Ishikawa (cell line): ENCODE measurements around the gene GNAT2.

Experiments
- CEBPB ChIP-seq: IDR thresholded peaks from 2 replicates; pipeline ENCODE4 v1.6.1; 2012
- CREB1 ChIP-seq: IDR thresholded peaks from 2 replicates; pipeline ENCODE4 v1.6.1; 2012; ENCODE audit warnings: low read depth
- EGR1 ChIP-seq: IDR thresholded peaks from 2 replicates; pipeline ENCODE4 v1.6.1; 2012
- EP300 ChIP-seq: IDR thresholded peaks from 2 replicates; pipeline ENCODE4 v1.6.1; 2012; ENCODE audit warnings: borderline replicate concordance
- FOXM1 ChIP-seq: IDR thresholded peaks from 2 replicates; pipeline ENCODE4 v1.6.1; 2012; ENCODE audit warnings: low read depth, borderline replicate concordance
- NFIC ChIP-seq: IDR thresholded peaks from 2 replicates; pipeline ENCODE4 v1.6.1; 2012
- RAD21 ChIP-seq: IDR thresholded peaks from 2 replicates; pipeline ENCODE4 v1.6.1; 2012; ENCODE audit warnings: low read depth
- TAF1 ChIP-seq: IDR thresholded peaks from 2 replicates; pipeline ENCODE4 v1.6.1; 2012; ENCODE audit warnings: low read depth, mild to moderate bottlenecking
- TCF12 ChIP-seq: IDR thresholded peaks from 2 replicates; pipeline ENCODE4 v1.6.1; 2012; ENCODE audit warnings: low read depth
- TEAD4 ChIP-seq: IDR thresholded peaks from 2 replicates; pipeline ENCODE4 v1.6.1; 2012
- YY1 ChIP-seq: IDR thresholded peaks from 2 replicates; pipeline ENCODE4 v1.6.1; 2012; ENCODE audit warnings: low read depth
- ZBTB7A ChIP-seq: IDR thresholded peaks from 2 replicates; pipeline ENCODE4 v1.6.1; 2012; ENCODE audit warnings: low read depth
- TF ChIP-seq, protein P1 (sequence below): IDR thresholded peaks from 2 replicates; pipeline ENCODE4 v1.6.1; 2012
- TF ChIP-seq, protein P2 (sequence below): IDR thresholded peaks from 2 replicates; pipeline ENCODE4 v1.6.1; 2012; ENCODE audit warnings: low read depth, mild to moderate bottlenecking
- TF ChIP-seq, protein P3 (sequence below): IDR thresholded peaks from 2 replicates; pipeline ENCODE4 v1.6.1; 2012

The GNAT2 gene

DNA sequence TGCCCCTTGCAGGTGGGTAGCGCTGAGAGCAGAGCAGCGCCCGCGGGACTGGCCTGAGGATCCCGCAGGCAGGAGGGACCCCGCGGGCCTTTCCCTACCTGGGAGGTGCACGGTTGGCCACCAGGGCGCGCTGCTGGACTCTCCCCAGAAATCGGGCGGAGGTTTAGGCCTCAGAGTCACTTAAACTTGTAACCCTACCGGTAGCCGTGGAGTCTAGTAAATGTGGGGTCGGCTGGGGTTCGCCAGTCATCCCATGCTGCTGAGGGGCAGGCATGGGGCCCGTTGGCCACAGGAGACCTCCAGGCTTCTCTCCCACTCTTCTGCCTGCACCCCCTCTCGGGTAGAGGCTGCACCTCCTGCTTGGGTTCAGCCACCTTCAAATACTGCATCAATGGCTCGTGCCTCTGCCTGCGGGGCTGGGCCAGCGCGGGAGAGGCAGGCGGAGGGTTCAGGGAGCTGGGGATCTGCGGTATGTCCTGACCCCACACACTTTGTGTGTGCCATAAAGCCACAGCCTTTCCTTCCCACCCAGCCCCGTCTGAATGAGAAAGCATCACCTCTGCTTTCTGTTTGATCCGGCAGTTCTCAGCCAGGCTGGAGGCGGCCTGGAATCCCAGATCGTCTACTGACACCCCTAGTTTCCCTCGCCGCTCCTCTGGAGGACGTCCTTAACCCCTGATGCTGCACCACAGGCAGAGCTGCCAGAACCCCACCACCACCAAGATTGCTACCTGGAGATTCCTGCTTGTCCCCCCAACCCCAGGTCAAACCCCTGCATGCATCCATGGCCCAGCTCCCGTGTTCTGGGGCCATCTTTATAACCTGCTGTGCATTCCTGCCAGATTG is 24.2 kb upstream of the GNAT2 start:
- TF ChIP-seq EP300 (no peak), RAD21 (peak; percentile 91), CREB1 (no peak), EGR1 (no peak), TEAD4 (no peak), YY1 (no peak)

DNA sequence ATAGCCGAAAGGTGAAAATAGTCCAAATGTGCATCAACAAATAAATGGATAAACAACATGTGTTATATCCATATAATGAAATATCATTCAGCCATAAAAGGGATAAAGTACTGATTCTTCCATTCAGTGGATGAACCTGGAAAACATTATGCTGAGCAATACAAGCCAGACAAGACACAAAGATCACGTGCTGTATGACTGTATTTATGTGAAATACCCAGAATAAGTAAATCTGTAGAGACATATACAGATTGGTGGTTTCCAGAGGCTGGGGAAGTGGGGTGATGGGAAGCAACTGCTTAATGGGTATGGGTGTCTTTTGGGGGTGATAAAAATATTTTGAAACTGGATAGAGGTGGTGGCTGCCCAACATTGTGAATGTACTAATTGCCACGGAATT is 23.2 kb upstream of the GNAT2 start:
- TF ChIP-seq, protein P1, sequence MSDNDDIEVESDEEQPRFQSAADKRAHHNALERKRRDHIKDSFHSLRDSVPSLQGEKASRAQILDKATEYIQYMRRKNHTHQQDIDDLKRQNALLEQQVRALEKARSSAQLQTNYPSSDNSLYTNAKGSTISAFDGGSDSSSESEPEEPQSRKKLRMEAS = no peak
- TF ChIP-seq CEBPB = no peak
- no peak for TF ChIP-seq EGR1
- TF ChIP-seq EP300 = no peak
- TF ChIP-seq, protein P2, sequence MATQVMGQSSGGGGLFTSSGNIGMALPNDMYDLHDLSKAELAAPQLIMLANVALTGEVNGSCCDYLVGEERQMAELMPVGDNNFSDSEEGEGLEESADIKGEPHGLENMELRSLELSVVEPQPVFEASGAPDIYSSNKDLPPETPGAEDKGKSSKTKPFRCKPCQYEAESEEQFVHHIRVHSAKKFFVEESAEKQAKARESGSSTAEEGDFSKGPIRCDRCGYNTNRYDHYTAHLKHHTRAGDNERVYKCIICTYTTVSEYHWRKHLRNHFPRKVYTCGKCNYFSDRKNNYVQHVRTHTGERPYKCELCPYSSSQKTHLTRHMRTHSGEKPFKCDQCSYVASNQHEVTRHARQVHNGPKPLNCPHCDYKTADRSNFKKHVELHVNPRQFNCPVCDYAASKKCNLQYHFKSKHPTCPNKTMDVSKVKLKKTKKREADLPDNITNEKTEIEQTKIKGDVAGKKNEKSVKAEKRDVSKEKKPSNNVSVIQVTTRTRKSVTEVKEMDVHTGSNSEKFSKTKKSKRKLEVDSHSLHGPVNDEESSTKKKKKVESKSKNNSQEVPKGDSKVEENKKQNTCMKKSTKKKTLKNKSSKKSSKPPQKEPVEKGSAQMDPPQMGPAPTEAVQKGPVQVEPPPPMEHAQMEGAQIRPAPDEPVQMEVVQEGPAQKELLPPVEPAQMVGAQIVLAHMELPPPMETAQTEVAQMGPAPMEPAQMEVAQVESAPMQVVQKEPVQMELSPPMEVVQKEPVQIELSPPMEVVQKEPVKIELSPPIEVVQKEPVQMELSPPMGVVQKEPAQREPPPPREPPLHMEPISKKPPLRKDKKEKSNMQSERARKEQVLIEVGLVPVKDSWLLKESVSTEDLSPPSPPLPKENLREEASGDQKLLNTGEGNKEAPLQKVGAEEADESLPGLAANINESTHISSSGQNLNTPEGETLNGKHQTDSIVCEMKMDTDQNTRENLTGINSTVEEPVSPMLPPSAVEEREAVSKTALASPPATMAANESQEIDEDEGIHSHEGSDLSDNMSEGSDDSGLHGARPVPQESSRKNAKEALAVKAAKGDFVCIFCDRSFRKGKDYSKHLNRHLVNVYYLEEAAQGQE = no peak

DNA sequence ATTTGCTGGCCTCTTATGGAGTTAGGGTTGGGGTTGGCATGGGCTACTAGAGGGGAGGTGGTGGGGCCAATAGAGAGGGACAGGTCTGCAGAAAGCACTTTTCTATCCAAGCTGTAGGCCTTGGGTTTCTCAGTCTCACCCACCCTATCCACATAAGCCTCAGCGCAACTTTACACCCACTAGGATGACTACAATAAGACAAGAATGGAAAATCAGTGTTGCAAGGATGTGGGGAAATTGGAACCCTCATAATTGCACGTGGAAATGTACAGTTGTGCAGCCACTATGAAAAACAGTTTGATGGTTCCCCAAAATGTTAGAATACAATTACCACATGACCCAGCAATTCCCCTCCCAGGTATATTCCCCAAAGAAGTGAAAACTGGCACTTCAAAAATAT is 22.4 kb upstream of the GNAT2 start:
- no peak for TF ChIP-seq CREB1
- TF ChIP-seq NFIC = no peak
- TF ChIP-seq, protein P3, sequence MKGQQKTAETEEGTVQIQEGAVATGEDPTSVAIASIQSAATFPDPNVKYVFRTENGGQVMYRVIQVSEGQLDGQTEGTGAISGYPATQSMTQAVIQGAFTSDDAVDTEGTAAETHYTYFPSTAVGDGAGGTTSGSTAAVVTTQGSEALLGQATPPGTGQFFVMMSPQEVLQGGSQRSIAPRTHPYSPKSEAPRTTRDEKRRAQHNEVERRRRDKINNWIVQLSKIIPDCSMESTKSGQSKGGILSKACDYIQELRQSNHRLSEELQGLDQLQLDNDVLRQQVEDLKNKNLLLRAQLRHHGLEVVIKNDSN = no peak
- TF ChIP-seq YY1 = no peak
- no peak for TF ChIP-seq TEAD4
- no peak for TF ChIP-seq EGR1

DNA sequence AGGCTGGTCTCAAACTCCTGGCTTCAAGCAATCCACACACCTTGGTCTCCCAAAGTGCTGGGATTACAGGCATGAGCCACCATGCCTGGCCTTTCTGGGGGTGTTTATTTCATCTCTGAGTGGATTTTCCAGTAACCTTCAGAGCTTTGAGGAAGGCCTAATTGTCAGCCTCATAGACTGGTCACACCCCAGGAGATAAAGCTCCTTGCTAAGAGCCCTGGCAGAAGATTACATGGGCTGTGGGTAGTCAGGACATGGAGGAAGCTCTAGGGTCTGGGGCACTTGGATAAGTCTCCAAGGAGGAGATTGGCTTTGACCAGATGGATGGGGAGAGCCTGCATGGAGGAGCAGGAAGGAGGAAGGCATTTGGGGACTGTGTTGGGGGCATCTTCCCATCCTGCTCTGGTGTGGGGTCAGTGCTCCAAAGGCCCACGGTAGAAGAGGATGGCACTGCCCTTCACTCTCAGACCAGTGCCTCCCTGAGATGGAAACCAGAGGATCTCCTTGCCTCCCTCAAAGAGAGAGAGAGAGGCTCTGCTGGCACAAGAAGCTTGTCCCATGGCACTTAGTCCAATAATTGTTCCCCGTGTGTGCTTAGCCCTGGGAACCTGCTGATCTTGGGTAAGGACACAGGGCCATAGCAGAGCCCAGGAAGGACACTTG is 21.8 kb upstream of the GNAT2 start:
- no peak for TF ChIP-seq YY1
- TF ChIP-seq TCF12 = no peak
- TF ChIP-seq TAF1 = no peak
- no peak for TF ChIP-seq NFIC
- TF ChIP-seq EP300 = no peak
- TF ChIP-seq, protein P1 = no peak
- no peak for TF ChIP-seq RAD21
- no peak for TF ChIP-seq TEAD4
- no peak for TF ChIP-seq EGR1
- no peak for TF ChIP-seq CREB1
- TF ChIP-seq FOXM1 = no peak
- TF ChIP-seq, protein P3 = no peak
- no peak for TF ChIP-seq ZBTB7A
- TF ChIP-seq, protein P2 = no peak
- TF ChIP-seq CEBPB = no peak

DNA sequence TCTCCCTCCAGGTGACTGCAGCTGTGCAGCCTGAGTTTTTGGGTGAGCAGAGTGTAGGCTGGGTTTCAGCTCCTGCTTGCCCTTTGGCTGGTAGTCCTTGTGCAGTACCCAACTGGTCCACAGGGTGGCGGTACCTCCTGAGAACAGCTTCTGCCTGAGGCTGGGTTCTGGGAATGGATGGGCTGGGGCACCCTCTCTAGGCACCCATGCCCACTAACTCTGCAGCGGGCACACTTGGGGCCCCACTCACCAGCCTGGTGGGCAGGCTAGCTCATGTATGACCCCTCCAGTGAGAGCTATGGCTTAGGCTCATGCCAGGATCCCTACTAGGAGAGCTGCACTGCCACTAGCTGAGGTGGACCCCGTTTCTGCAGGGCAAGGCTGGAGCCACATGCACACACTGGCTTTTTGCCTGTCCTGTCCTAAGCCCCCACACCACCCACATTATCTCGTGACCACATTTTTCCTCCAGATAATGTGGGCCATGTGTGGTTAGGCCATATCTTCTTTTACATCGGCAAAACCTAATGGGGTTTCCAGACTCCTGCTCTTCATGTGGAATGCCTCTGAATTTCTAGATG is 21.0 kb upstream of the GNAT2 start:
- TF ChIP-seq RAD21 (peak; percentile 80), NFIC (no peak)

DNA sequence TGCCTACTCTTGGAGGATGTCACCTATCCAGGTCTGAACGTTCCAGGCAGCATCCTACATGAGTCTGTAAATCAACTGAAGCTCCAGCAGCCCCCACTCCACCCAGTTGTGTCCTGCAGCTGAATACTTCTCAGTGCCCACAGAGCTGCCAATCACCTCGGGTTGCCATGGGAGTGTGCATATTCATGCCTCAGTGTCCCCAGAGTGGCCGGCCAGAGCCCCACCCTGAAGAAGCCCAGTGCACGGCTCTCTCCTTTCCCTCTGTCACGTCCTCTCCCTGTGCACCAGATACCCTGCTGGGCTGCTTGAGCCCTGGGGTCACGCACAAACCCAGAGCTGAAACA is 20.4 kb upstream of the GNAT2 start:
- TF ChIP-seq TEAD4 (no peak), FOXM1 (no peak), TCF12 (no peak), CEBPB (no peak), CREB1 (no peak), ZBTB7A (no peak), RAD21 (no peak), EP300 (no peak), NFIC (no peak), TAF1 (no peak), YY1 (no peak)
- TF ChIP-seq, protein P2 = no peak
- TF ChIP-seq, protein P1 = no peak
- TF ChIP-seq, protein P3 = no peak
